Ascending aorta (tissue), 2 donors: ENCODE measurements around the gene TET2. TPM values are rescaled to one million over a fixed set of nuclear protein-coding genes. Genes with fewer than 3 reads are reported as not detected.
"Not testable (repeated sequence)": the region's sequence is repeated elsewhere in the genome, so short reads cannot be mapped to it uniquely, and the experiment has no call there.

Experiments used
- DNase-seq, 2 donors: peaks; one replicate each; pipeline ENCODE4 v3.0.0-alpha.2; 2019; ENCODE audit warnings: low spot score in 2 of 2
- H3K27ac ChIP-seq, 2 donors: fragments of 200-600 bp; sonication (generic); one replicate each; pipeline ENCODE4 v1.5.1; 2016 to 2017; ENCODE audit warnings: mild to moderate bottlenecking in 1 of 2
- H3K27me3 ChIP-seq: fragments of 200-600 bp; sonication (generic); one replicate; pipeline ENCODE4 v1.5.1; 2017
- H3K36me3 ChIP-seq, 2 donors: fragments of 200-600 bp; sonication (generic); one replicate each; pipeline ENCODE4 v1.5.1; 2016
- H3K4me1 ChIP-seq, 2 donors: fragments of 200-600 bp; sonication (generic); one replicate each; pipeline ENCODE4 v1.5.1; 2016 to 2017; ENCODE audit warnings: mild to moderate bottlenecking in 1 of 2
- H3K4me3 ChIP-seq, 2 donors: fragments of 200-600 bp; sonication (generic); one replicate each; pipeline ENCODE4 v1.5.1; 2016 to 2017; ENCODE audit warnings: mild to moderate bottlenecking in 1 of 2
- H3K9me3 ChIP-seq, 2 donors: fragments of 200-600 bp; sonication (generic); one replicate each; pipeline ENCODE4 v1.5.1; 2016
- intact Hi-C: fragments of 100-400 bp; cut with DNase I; formaldehyde crosslinking; loops from one replicate; pipeline ENCODE4 v1.15.1; 2023
- total RNA-seq: library from RNA; depleted of rRNA; stranded (reverse); fragments of >200 nt; gene quantifications from one replicate; pipeline ENCODE4 v1.1.0, GENCODE V29; 2016
- TF ChIP-seq, protein P1 (sequence below), 3 experiments: fragments of 200-600 bp in 2 of 3; fragments of 450-650 bp in 1 of 3; sonication (generic) in 2 of 3; IDR thresholded peaks; one replicate each; pipeline ENCODE4 v1.5.1; 2016 to 2019; ENCODE audit warnings: antibody characterized with exemption in 3 of 3, mild to moderate bottlenecking in 1 of 3, moderate library complexity in 1 of 3

Gene TET2
- total RNA-seq, 1 donor from 2014 or later, result 14.8 TPM

DNA sequence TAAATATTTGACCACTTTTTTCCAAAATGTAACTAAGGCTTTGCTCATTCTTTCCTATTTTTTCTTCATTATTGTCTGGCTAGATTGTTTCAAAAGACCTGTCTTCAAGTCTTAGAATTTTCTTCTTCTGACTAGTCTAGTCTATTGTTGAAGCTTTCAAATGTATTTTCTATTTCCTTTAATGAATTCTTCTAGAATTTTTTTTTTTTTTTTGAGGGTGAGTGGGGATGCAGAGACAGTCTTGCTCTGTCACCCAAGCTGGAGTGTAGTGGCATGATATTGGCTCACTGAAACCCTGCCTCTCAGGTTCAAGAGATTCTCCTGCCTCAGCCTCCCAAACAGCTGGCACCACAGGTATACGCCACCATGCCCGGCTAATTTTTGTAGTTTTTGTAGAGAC lies 141.4 kb downstream of the TET2 start:
- intact Hi-C loops, result no loop called here
- no peak for DNase-seq
- TF ChIP-seq, protein P1, sequence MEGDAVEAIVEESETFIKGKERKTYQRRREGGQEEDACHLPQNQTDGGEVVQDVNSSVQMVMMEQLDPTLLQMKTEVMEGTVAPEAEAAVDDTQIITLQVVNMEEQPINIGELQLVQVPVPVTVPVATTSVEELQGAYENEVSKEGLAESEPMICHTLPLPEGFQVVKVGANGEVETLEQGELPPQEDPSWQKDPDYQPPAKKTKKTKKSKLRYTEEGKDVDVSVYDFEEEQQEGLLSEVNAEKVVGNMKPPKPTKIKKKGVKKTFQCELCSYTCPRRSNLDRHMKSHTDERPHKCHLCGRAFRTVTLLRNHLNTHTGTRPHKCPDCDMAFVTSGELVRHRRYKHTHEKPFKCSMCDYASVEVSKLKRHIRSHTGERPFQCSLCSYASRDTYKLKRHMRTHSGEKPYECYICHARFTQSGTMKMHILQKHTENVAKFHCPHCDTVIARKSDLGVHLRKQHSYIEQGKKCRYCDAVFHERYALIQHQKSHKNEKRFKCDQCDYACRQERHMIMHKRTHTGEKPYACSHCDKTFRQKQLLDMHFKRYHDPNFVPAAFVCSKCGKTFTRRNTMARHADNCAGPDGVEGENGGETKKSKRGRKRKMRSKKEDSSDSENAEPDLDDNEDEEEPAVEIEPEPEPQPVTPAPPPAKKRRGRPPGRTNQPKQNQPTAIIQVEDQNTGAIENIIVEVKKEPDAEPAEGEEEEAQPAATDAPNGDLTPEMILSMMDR (IDR thresholded peaks at IDR 0.05), result no peak
- H3K36me3 ChIP-seq, result no peaks in the 10 kb centered on the region
- no peak overlapping the region for H3K27ac ChIP-seq
- peaks cover 5 to 9% of the 10 kb centered on the region in 2 donors for H3K9me3 ChIP-seq
- H3K4me3 ChIP-seq, result no peak overlapping the region
- H3K4me1 ChIP-seq, result no peaks in the 10 kb centered on the region
- H3K27me3 ChIP-seq, result no peaks in the 10 kb centered on the region

DNA sequence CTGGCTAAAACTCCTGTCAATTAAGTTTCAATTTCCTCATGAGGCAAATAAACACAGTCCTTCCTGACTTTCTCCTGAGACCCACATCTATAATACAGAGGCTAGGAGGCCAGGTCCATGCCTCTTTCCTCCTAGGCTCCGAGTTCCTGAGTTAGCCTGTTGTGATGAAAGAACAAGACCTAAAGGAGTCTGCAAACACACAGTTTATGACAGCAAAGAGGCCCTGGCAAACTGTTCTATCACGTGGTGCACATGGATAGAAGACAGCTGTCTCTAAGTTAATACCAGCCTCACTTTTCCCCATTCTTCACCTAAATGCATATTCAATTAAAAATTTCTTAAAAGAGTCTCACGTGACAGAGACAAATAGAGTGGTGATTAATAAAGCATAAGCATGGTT lies 145.2 kb downstream of the TET2 start:
- intact Hi-C loops, result no loop called here
- Histone ChIP-seq H3K36me3 (no peaks in the 10 kb centered on the region), H3K9me3 (peaks cover 5 to 9% of the 10 kb centered on the region in 2 donors), H3K27ac (no peak overlapping the region), H3K4me1 (no peaks in the 10 kb centered on the region), H3K27me3 (no peaks in the 10 kb centered on the region), H3K4me3 (no peak overlapping the region)
- TF ChIP-seq, protein P1 (IDR thresholded peaks at IDR 0.05), result no peak
- no peak for DNase-seq

DNA sequence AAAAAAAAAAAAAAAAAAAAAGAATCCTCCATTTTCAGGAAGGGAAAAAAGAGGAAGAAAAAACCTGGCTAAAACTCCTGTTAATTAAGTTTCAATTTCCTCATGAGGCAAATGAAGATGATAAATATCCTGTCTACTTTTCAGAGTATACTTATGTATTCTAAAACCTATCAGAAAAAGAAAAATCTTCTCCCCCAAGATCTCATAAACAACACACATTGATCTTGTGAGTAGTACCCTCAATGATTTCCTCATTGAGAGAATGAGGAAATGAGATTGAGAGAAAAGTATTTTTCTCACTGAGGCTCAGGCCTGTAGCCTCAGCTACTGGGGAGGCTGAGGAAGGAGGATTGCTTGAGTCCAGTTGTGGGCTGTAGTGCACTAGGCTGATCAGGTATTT lies 146.7 kb downstream of the TET2 start:
- intact Hi-C loops, result no loop called here
- Histone ChIP-seq H3K27me3 (no peaks in the 10 kb centered on the region), H3K4me1 (no peaks in the 10 kb centered on the region), H3K36me3 (no peaks in the 10 kb centered on the region), H3K4me3 (no peak overlapping the region), H3K9me3 (peaks cover 4 to 8% of the 10 kb centered on the region in 2 donors), H3K27ac (no peak overlapping the region)
- TF ChIP-seq, protein P1 (IDR thresholded peaks at IDR 0.05), result no peak
- DNase-seq, result no peak

DNA sequence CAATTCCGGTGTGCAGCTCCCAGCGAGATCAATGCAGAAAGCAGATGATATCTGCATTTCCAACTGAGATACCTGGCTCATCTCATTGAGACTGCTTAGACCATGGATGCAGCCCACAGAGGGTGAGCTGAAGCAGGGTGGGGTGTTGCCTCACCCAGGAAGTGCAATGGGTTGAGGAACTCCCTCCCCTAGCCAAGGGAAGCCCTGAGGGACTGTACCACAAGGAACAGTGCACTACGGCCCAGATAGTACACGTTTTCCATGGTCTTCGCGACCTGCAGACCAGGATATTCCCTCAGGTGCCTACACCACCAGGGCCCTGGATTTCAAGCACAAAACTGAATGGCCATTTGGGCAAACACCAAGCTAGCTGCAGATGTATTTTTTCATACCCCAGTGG lies 150.0 kb downstream of the TET2 start:
- H3K36me3 ChIP-seq, result peaks cover 0 to 2% of the 10 kb centered on the region in 2 donors
- H3K9me3 ChIP-seq, result peaks cover 0 to 8% of the 10 kb centered on the region in 2 donors
- no peak overlapping the region for H3K4me3 ChIP-seq
- intact Hi-C loops, result no loop called here
- H3K27me3 ChIP-seq, result no peaks in the 10 kb centered on the region
- H3K4me1 ChIP-seq, result no peaks in the 10 kb centered on the region
- no peak for DNase-seq
- TF ChIP-seq, protein P1 (IDR thresholded peaks at IDR 0.05), result no peak
- H3K27ac ChIP-seq, result no peak overlapping the region

DNA sequence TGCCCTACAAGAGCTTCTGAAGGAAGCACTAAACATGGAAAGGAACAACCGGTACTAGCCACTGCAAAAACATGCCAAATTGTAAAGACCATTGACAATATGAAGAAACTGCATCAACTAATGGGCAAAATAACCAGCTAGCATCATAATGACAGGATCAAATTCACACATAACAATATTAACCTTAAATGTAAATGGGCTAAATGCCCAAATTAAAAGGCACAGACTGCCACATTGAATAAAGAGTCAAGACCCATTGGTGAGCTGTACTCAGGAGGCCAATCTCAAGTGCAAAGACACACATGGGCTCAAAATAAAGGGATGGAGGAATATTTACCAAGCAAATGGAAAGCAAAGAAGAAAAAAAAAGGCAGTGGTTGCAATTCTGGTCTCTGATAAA lies 152.4 kb downstream of the TET2 start:
- H3K27me3 ChIP-seq, H3K36me3 ChIP-seq, intact Hi-C loops, H3K4me3 ChIP-seq, H3K27ac ChIP-seq, H3K4me1 ChIP-seq, DNase-seq: not testable (repeated sequence)
- H3K9me3 ChIP-seq, result peaks cover 5 to 28% of the 10 kb centered on the region in 2 donors

DNA sequence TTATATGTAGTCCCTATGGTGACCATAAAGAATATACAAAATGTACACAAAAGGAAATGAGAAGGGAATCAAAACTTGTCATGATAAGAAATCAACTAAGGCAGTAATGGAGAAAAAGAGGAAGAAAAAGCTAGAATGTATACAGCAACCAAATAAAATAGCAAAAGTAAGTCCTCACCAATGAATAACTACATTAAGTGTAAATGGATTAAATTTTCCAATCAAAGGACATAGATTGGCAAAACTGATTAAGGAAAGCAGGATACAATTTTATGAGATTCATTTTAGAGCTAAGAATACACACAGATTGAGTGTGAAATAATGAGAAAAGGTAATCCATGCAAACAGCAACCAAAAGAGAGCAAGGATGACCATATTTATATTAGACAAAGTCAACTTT lies 157.4 kb downstream of the TET2 start:
- Histone ChIP-seq H3K27ac (no peak overlapping the region), H3K9me3 (peaks cover 16 to 47% of the 10 kb centered on the region in 2 donors), H3K4me3 (no peak overlapping the region), H3K4me1 (no peaks in the 10 kb centered on the region), H3K36me3 (peaks cover 0 to 2% of the 10 kb centered on the region in 2 donors), H3K27me3 (no peaks in the 10 kb centered on the region)
- no peak for DNase-seq
- TF ChIP-seq, protein P1 (IDR thresholded peaks at IDR 0.05), result no peak
- intact Hi-C loops, result no loop called here
